Gastrocnemius medialis (tissue), 4 donors: ENCODE results near the gene SGCE. TPM values are rescaled to one million over a fixed set of nuclear protein-coding genes. Genes with fewer than 3 reads are reported as not detected.

ENCODE experiments used
- ATAC-seq, 2 donors: fragments of 150-250 bp; one replicate each; pipeline ENCODE4 v1.9.1; 2016
- DNase-seq, 2 donors: peaks; one replicate each; pipeline ENCODE4 v3.0.0-alpha.2; 2019
- H3K27ac ChIP-seq, 4 donors: fragments of 200-600 bp; sonication (generic); 1 replicate in 1 of 4; 2 replicates in 3 of 4; pipeline ENCODE4 v1.5.1; 2016 to 2018; ENCODE audit warnings: mild to moderate bottlenecking in 2 of 4, moderate library complexity in 1 of 4
- H3K27me3 ChIP-seq, 3 donors: fragments of 200-600 bp; sonication (generic) in 2 of 3; 1 replicate in 1 of 3; 2 replicates in 2 of 3; pipeline versions ENCODE4 v1.5.1 to v1.6.0; 2016 to 2019; ENCODE audit warnings: mild to moderate bottlenecking in 1 of 3, moderate library complexity in 1 of 3
- H3K36me3 ChIP-seq, 2 donors: fragments of 200-600 bp; sonication (generic) in 1 of 2; one replicate each; pipeline ENCODE4 v1.5.1; 2017 to 2018
- H3K4me1 ChIP-seq, 2 donors: fragments of 200-600 bp; sonication (generic) in 1 of 2; one replicate each; pipeline ENCODE4 v1.5.1; 2016 to 2017; ENCODE audit warnings: mild to moderate bottlenecking in 2 of 2
- H3K4me3 ChIP-seq, 4 donors: fragments of 200-600 bp; sonication (generic) in 3 of 4; 1 replicate in 1 of 4; 2 replicates in 3 of 4; pipeline ENCODE4 v1.5.1; 2016 to 2019; ENCODE audit warnings: mild to moderate bottlenecking in 2 of 4
- H3K9me3 ChIP-seq, 3 donors: fragments of 200-600 bp; sonication (generic) in 2 of 3; 1 replicate in 1 of 3; 2 replicates in 2 of 3; pipeline ENCODE4 v1.5.1; 2016 to 2019
- POLR2A ChIP-seq, 2 donors: fragments of 450-650 bp; IDR thresholded peaks; one replicate each; pipeline ENCODE4 v1.6.1; 2017; ENCODE audit warnings: antibody characterized with exemption in 2 of 2, mild to moderate bottlenecking in 2 of 2, moderate library complexity in 2 of 2
- in situ Hi-C, 4 donors: fragments of 200-750 bp; cut with MboI; loops; one replicate each; pipeline versions ENCODE4 v1.15.0 to v1.8.0; 2017; ENCODE audit warnings: low sequenced_read_pairs in 4 of 4
- intact Hi-C: fragments of 100-400 bp; cut with DNase I; formaldehyde crosslinking; loops from one replicate; pipeline ENCODE4 v1.15.1; 2023; ENCODE audit warnings: low total_unique reads
- total RNA-seq, 4 donors: library from RNA; depleted of rRNA; stranded (reverse); fragments of >200 nt; gene quantifications; one replicate each; pipeline versions ENCODE4 v1.1.0 to v1.2.3, GENCODE V29; 2016
- TF ChIP-seq, protein P1 (sequence below), 5 experiments: fragments of 450-650 bp in 3 of 5; fragments of 200-600 bp in 2 of 5; sonication (generic) in 2 of 5; IDR thresholded peaks in 4 of 5; conservative IDR thresholded peaks in 1 of 5; 1 replicate in 4 of 5; 2 replicates in 1 of 5; pipeline ENCODE4 v1.5.1; 2016 to 2019; ENCODE audit warnings: antibody characterized with exemption in 5 of 5, mild to moderate bottlenecking in 3 of 5, moderate library complexity in 3 of 5

SGCE gene
- total RNA-seq, 4 donors from 2014 or later: 5.1 to 8.6 (median 6.1) TPM

DNA sequence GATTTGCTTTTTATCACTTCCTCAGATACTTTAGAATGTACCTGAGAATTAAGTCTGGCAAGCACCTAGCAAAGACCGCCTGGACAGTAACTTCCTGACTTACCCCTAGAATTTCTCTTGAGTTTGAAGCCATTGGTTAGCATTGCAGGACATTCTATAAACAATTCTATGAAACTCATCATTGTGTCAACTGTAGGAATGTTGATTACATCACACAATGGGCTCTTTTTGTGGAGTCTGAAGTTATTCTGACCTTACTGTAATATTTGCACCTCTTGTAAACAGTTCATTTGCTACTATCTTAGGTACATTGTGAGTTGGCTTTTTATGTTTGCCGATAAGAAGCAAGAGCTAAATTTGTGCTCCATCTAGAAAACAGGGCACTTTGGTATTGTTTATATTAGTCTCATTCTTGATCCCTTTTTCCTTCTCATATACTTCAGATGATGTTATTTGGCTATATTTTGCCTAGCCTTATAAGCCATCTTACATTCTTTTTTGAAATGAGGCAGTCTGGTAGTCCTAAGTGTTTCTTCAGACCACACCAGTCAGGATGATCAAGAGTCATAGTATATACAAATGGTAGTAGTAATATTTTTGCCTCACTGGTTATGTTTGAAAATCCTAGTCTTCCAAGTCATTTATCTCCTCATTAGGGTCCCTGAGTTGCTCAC is 94.0 kb downstream of the SGCE start:
- DNase-seq (no peak), ATAC-seq (no peak)
- H3K9me3 ChIP-seq: no peaks in the 10 kb centered on the region
- H3K4me3 ChIP-seq: no peak overlapping the region
- H3K27me3 ChIP-seq: no peaks in the 10 kb centered on the region
- TF ChIP-seq, protein P1, sequence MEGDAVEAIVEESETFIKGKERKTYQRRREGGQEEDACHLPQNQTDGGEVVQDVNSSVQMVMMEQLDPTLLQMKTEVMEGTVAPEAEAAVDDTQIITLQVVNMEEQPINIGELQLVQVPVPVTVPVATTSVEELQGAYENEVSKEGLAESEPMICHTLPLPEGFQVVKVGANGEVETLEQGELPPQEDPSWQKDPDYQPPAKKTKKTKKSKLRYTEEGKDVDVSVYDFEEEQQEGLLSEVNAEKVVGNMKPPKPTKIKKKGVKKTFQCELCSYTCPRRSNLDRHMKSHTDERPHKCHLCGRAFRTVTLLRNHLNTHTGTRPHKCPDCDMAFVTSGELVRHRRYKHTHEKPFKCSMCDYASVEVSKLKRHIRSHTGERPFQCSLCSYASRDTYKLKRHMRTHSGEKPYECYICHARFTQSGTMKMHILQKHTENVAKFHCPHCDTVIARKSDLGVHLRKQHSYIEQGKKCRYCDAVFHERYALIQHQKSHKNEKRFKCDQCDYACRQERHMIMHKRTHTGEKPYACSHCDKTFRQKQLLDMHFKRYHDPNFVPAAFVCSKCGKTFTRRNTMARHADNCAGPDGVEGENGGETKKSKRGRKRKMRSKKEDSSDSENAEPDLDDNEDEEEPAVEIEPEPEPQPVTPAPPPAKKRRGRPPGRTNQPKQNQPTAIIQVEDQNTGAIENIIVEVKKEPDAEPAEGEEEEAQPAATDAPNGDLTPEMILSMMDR (IDR thresholded peaks at IDR 0.05 in 4 of 5, conservative IDR thresholded peaks at IDR 0.05 in 1 of 5): no peak
- no peak for TF ChIP-seq POLR2A (IDR thresholded peaks at IDR 0.05)
- intact Hi-C loops: no loop called here
- no peak overlapping the region for H3K27ac ChIP-seq
- H3K4me1 ChIP-seq: no peaks in the 10 kb centered on the region
- in situ Hi-C loops: no loop called here
- H3K36me3 ChIP-seq: peaks cover 0 to 5% of the 10 kb centered on the region in 2 donors

DNA sequence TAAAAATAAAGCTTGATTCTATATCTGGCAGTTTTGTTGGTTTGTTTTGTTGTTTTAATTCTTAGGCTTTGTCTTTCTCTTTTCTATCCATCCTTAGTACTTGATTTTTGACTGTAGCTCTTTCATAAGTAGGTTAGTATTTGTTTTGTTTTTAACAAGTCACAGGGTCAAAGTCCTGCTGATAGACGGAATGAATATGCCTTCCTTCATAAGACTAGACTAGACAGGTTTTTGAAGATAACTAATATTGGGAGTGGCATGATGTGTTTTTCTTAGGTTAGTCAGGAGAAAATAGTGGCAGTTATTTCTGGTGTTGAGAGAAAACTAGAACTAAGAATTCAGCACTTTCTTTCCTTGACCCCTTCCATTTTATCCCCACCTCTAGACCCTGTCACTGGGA is 96.0 kb downstream of the SGCE start:
- H3K27me3 ChIP-seq: no peaks in the 10 kb centered on the region
- in situ Hi-C loops (no loop called here), intact Hi-C loops (no loop called here)
- DNase-seq: no peak
- H3K9me3 ChIP-seq: no peaks in the 10 kb centered on the region
- H3K4me1 ChIP-seq: no peaks in the 10 kb centered on the region
- ATAC-seq: no peak
- no peak overlapping the region for H3K27ac ChIP-seq
- H3K4me3 ChIP-seq: no peak overlapping the region
- TF ChIP-seq, protein P1 (IDR thresholded peaks at IDR 0.05 in 4 of 5, conservative IDR thresholded peaks at IDR 0.05 in 1 of 5): no peak
- TF ChIP-seq POLR2A (IDR thresholded peaks at IDR 0.05): no peak
- peaks cover 0 to 5% of the 10 kb centered on the region in 2 donors for H3K36me3 ChIP-seq

DNA sequence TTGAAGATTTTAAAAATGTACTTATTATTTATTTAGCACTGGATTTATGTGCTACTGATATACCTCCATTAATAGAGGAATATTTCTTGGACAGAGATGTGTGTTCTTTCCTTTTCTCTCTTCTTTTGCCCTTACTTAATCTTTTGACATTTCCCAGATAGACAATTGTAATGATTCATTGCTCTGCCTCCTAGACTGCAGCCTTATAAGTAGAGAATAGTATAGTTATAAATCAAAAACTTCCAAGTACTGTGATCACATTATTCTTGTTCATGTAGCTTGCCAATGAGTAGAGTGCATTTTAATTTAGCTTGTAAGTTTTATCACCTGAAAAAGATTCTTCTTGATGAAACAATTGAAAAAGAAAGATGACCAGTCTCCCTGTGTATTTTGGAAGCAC is 98.7 kb downstream of the SGCE start:
- H3K4me1 ChIP-seq: no peaks in the 10 kb centered on the region
- no peak overlapping the region for H3K4me3 ChIP-seq
- H3K9me3 ChIP-seq: no peaks in the 10 kb centered on the region
- peaks cover 0 to 23% of the 10 kb centered on the region in 2 donors for H3K36me3 ChIP-seq
- DNase-seq (no peak), ATAC-seq (no peak)
- no peak overlapping the region for H3K27ac ChIP-seq
- intact Hi-C loops (no loop called here), in situ Hi-C loops (no loop called here)
- TF ChIP-seq, protein P1 (IDR thresholded peaks at IDR 0.05 in 4 of 5, conservative IDR thresholded peaks at IDR 0.05 in 1 of 5): no peak
- no peak for TF ChIP-seq POLR2A (IDR thresholded peaks at IDR 0.05)
- no peaks in the 10 kb centered on the region for H3K27me3 ChIP-seq

DNA sequence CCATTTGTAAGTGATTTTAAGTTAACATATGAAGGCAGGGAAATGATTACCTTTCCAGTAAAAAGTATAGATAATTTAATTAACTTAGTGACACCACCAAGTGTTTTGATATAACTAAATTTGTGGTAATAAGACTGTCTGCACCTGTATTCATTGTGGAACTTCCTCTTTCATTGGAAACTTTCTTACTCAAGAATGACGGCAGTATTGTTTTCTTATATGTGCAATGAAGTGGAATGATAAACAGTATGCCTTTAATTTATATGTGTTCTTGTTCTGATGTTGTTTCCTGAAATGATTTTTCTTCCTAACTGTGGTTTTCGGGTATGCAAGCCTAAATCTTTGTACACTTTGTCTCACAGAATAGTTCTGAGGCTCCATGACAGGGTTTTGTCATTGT is 99.9 kb downstream of the SGCE start:
- no peak overlapping the region for H3K27ac ChIP-seq
- TF ChIP-seq, protein P1 (IDR thresholded peaks at IDR 0.05 in 4 of 5, conservative IDR thresholded peaks at IDR 0.05 in 1 of 5): no peak
- TF ChIP-seq POLR2A (IDR thresholded peaks at IDR 0.05): no peak
- intact Hi-C loops: no loop called here
- no peaks in the 10 kb centered on the region for H3K27me3 ChIP-seq
- no peak overlapping the region for H3K4me3 ChIP-seq
- no peaks in the 10 kb centered on the region for H3K4me1 ChIP-seq
- peaks cover 0 to 24% of the 10 kb centered on the region in 2 donors for H3K36me3 ChIP-seq
- ATAC-seq: no peak
- DNase-seq: no peak
- in situ Hi-C loops: no loop called here
- no peaks in the 10 kb centered on the region for H3K9me3 ChIP-seq

DNA sequence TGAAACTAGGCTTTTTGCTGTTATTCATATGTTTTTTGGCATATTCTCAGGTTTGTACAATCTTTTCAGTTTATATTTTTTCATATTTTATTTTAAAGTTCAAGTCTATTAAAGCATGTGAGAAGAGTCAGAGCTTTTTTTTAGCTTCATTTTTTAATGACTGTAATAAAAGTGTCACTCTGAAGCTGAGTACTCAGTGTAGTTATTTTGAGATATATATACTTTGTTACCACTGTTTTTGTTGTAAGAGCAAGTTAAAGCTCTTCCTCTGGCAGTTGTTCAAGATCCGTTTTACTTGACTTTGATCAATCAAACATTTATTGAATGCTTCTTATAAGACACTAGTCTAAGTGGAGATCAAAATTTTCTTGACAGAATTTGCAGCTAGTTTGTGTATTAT is 108.8 kb downstream of the SGCE start:
- no peaks in the 10 kb centered on the region for H3K27me3 ChIP-seq
- peaks cover 0 to 3% of the 10 kb centered on the region in 2 donors for H3K4me1 ChIP-seq
- intact Hi-C loops (no loop called here), in situ Hi-C loops (no loop called here)
- ATAC-seq (no peak), DNase-seq (no peak)
- H3K4me3 ChIP-seq: no peak overlapping the region
- H3K27ac ChIP-seq: no peak overlapping the region
- H3K36me3 ChIP-seq: peaks cover 0 to 14% of the 10 kb centered on the region in 2 donors
- H3K9me3 ChIP-seq: no peaks in the 10 kb centered on the region
- TF ChIP-seq POLR2A (IDR thresholded peaks at IDR 0.05): no peak
- TF ChIP-seq, protein P1 (IDR thresholded peaks at IDR 0.05 in 4 of 5, conservative IDR thresholded peaks at IDR 0.05 in 1 of 5): no peak
